ENCODE data around the gene SMARCD2. TPM values are rescaled to one million over a fixed set of nuclear protein-coding genes. Genes with fewer than 3 reads are reported as not detected.
A peak's percentile ranks its signal among the peaks of the same experiment; 100 is the strongest.
"Not testable (repeated sequence)": the region's sequence is repeated elsewhere in the genome, so short reads cannot be mapped to it uniquely, and the experiment has no call there.

The SMARCD2 gene
- total RNA-seq, result 28.5 and 28.8 TPM in 2 replicates
- polyA plus RNA-seq (2012), result 31.2 TPM

DNA sequence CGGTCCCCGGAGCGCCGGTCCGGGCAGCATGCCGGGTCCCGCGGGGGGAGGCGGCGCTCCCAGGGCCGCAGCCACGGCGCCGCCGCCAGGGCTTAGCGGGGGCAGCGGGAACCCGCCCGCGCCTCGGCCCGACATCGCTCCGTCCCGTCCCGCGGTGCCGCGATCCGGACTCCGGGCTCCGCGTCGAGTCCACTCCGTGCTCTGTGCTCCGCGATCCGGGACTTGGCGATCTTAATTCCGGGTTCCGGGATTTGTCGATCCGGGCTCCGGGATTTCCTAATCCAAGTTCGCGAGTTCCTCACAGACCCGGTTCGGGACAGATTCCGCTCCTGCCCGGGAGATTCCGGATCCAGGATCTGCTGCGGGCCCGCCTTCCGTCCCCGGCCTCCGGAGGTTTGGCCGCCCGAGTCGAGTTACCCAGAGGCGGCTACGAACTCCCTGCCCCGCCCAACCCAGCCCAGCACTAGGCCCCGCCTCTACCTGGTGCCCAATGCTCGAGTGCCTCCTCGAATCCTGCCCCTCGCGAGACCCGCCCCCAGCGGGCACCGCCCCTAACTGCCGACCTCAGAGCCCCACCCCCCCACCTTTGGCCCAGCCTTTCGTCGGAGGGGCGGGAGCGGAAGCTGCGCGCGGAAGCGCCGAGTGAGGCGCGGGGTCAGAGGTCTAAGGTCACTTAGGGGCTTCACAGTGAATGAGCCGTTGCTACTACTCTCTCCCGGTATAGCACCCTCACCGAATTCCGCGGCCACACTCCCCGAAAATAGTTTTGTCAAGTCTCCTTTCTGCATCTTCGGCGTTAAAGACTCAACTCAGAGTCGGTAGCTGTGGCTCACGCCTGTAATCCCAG, at the start of gene SMARCD2:
SMARCD2 (minus strand) TSS at position 146 of the 847 bp plus-strand sequence; CDS start at position 135, 11 bp downstream.
- DNase-seq (ENCODE audit: low read depth), result peak; percentile 99

GRCh38 chr17:63889026-63889848, 46.8 kb upstream of the SMARCD2 start:
- DNase-seq (ENCODE audit: low read depth), result peak; percentile 51

- DNase-seq (ENCODE audit: low read depth), result not testable (repeated sequence)
These were observed 42.6 kb upstream of the SMARCD2 start for GRCh38 chr17:63885119-63885518.

DNA sequence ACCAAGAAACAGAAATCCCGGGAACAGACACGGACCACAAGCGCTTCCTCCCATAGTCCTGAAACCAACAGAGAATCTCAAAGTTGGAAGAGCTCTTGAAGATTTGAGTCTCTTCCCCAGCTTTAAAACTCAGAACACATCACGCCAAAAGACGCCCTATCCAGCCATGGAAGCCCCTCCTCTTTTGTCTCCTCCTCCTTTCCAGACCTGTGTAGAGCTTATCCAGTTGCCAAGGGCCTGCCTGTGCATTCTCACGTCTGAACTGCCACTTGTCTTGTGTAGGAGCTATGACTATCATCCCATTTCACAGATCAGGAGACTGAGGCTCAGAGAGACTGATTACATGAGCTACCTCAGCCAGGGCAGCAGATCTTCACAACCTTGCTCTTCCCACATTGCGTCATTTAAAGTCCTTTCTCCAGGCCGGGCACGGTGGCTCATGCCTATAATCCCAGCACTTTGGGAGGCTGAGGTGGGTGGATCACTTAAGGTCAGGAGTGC, 40.2 kb upstream of the SMARCD2 start:
- not testable (repeated sequence) for DNase-seq (ENCODE audit: low read depth)

DNA sequence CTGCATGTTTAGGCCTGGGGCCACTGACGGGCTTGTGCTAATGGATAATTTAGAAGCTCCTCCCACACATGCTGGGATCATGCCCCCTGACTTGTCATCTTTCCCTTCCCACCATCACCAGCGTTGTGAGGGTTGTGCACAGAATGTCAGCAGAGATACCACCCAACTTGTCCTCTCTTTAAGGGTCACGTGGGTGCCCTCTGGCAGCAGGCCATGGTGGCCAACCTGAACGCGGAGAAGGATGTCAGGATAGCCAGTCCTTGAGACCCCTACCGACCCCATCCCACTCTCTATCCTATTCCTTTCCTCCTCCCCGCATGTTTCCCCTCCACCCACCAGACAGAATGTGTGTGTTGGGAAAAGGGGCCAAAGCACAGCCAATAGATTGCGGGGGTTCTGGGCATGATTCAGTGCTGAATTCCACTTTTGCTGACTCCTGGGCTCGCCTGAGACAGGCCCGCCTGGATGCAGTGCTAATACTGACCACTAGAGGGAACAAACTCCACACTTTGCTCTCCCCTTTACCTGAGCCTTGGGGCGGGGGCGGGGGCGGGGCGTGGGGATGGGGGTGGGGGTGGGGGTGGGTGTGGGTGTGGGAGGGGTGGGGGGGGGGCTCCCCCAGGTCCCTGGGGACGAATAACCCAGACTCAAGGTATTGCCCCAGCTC, 39.6 kb upstream of the SMARCD2 start, which contains the start of gene GH2:
GH2 (minus strand) TSS at position 10 of the 667 bp plus-strand sequence. CDS start 143 bp downstream, outside the sequence.
- DNase-seq (ENCODE audit: low read depth), result peak; percentile 31

DNA sequence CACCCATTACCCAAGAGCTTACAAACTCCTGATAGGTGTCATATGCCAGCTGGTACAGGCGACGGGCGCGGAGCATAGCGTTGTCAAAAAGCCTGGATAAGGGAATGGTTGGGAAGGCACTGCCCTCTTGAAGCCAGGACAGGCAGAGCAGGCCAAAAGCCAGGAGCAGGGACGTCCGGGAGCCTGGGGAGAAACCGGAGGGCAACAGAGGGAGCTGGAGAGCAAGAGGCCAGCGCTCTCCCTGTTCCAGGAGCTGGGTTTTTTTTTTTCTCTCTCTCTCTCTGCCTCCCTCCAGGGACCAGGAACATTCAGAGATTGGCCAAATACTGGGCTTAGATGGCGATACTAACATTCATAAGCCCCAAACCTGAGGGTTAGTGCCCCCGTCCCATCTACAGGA, 38.9 kb upstream of the SMARCD2 start:
- peak; percentile 10 for DNase-seq (ENCODE audit: low read depth)

DNA sequence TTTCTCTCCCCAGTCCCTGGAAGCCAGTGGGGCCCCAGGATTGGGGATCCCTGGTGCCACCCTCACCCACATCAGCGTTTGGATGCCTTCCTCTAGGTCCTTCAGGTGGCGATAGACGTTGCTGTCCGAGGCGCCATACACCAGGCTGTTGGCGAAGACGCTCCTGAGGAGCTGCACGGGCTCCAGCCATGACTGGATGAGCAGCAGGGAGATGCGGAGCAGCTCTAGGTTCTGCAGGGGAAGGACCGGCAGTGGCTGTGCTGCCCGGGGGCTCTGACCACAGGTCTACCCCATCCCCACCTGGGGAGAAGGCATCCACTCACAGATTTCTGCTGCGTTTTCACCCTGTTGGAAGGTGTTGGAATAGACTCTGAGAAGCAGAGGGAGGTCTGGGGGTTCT, 38.2 kb upstream of the SMARCD2 start:
- no peak for DNase-seq (ENCODE audit: low read depth)

DNA sequence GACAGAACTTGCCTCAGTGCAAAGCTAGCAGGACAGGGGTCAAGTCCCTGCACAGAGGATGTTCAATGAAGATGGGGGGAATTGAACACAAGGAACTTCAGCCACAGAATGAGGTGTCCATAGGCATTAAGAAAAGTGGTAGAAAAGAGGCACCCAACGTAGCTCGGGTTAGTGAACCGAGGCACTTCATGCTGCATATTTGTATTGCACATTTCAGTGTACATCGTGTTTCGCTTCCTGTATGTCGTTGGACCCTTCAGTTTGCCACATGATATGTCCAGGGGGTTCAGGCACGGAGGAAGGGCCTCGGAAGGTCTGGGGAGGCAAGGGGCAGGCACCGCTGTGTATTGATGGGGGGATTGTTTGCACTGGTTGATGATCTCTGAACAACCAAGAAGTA, 35.9 kb upstream of the SMARCD2 start:
- DNase-seq (ENCODE audit: low read depth), result not testable (repeated sequence)

DNA sequence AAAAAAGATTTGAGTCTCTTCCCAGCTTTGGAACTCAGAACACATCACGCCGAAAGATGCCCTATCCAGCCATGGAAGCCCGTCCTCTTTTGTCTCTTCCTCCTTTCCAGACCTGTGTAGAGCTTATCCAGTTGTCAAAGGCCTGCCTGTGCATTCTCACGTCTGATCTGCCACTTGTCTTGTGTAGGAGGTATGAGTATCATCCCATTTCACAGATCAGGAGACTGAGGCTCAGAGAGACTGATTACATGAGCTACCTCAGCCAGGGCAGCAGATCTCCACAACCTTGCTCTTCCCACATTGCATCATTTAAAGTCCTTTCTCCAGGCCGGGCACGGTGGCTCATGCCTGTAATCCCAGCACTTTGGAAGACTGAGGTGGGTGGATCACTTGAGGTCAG, 32.2 kb upstream of the SMARCD2 start:
- not testable (repeated sequence) for DNase-seq (ENCODE audit: low read depth)

GRCh38 chr17:63874061-63874626, 31.7 kb upstream of the SMARCD2 start:
- not testable (repeated sequence) for DNase-seq (ENCODE audit: low read depth)

- not testable (repeated sequence) for DNase-seq (ENCODE audit: low read depth)
These were observed 31.1 kb upstream of the SMARCD2 start, which contains the start of gene CSH2 for GRCh38 chr17:63873577-63873976. Gene CSH2 (minus strand): TSS chr17:63873677. CDS start chr17:63873614, 63 bp downstream.

DNA sequence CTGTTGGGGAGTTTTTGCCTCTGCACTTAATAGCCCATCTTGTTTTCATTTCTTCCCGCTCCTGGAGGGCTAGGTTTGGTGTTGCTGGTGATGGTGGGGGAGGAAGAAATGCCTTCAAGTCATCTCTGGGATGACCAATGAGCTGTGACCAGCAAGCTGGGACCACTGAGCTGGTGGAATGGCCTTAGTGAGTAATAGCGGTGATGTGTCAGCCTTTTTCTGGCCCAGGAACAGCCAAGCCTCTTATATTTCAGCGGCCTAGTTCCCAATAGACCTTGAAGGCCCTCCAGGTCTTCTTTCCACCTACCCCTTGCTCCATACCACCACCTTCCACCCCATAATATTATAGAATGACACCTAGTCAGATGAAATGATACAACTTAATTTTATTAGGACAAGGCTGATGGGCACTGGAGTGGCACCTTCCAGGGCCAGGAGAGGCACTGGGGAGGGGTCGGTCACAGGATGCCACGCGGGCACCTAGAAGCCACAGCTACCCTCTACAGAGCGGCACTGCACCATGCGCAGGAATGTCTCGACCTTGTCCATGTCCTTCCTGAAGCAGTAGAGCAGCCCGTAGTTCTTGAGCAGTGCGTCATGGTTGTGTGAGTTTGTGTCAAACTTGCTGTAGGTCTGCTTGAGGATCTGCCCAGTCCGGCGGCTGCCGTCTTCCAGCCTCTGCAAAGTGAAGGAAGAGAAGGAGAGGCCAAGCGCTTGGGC, 29.3 kb upstream of the SMARCD2 start:
- DNase-seq (ENCODE audit: low read depth), result not testable (repeated sequence)

- DNase-seq (ENCODE audit: low read depth), result not testable (repeated sequence)
These were observed 27.8 kb upstream of the SMARCD2 start for GRCh38 chr17:63870292-63870665.

DNA sequence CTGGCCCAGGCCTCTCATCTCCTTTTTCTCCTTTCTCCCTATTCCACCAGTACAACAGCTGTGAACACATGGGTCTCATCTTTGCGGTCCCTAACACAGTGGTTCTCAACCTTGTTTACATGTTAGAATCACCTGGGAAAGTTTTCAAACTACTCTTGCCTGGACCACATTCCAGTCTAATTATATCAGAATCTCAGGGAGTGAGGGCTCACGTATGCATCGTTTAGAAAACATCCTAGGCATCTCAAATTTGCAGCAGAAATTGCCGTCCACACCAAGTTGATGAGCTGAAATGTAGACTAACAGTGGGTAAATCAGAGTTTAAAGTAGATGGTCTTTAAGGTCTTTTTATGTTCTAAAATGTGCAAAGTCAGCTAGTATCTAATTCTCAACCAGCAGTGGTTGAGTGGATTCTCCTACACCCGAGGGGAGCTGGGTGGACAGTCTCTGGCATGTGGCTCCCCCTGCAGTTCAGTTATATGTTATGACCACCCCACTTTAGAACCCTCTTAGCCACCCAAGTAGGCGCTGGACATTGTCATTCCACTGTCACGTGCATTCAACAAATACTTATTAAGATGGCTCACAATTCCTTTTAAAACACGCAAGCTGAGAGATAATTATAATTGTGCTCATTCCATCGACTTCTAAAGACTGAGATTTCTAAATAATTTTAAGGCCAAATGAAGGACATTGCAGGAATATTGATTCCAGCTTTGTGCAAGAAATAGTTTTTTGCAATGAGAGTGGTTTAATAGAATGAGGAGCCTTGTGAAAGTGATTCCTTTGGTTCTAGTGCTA, 27.2 kb upstream of the SMARCD2 start:
- DNase-seq (ENCODE audit: low read depth), result peak; percentile 22

DNA sequence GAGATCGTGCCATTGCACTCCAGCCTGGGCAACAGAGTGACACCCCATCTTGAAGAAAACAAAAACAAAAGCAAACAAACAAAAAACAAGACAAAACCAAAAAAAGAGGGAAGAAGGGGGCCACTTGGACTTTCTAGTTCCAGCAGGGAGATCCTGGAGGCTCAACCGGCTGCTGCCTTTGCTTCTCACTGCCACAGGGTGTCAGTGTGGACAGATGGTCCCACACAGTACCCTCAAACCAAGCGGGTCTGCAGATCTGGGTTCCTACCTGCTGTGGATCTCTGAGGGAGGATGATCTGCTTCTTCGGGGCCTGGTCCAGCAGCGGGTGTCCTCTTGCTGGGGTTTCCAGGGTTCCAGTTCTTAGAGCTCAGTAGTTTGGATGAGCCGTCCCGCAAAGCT, 24.1 kb upstream of the SMARCD2 start:
- peak; percentile 15 for DNase-seq (ENCODE audit: low read depth)

GRCh38 chr17:63859257-63859656, 16.8 kb upstream of the SMARCD2 start:
- DNase-seq (ENCODE audit: low read depth), result no peak

DNA sequence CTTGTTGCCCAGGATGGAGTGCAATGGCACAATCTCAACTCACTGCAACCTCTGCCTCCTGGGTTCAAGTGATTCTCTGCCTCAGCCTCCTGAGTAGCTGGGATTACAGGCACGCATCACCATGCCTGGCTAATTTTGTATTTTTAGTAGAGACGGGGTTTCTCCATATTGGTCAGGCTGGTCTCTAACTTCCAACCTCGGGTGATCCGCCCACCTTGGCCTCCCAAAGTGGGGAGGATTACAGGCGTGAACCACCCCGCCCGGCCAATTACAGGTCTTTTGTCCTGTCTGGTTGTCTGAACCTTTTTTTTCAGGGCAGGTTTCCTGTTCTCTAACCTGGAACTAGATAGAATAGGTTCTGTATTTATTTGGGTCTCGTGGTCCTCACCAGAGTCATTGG, 13.9 kb upstream of the SMARCD2 start:
- not testable (repeated sequence) for DNase-seq (ENCODE audit: low read depth)

GRCh38 chr17:63855185-63855584, 12.7 kb upstream of the SMARCD2 start:
- no peak for DNase-seq (ENCODE audit: low read depth)

DNA sequence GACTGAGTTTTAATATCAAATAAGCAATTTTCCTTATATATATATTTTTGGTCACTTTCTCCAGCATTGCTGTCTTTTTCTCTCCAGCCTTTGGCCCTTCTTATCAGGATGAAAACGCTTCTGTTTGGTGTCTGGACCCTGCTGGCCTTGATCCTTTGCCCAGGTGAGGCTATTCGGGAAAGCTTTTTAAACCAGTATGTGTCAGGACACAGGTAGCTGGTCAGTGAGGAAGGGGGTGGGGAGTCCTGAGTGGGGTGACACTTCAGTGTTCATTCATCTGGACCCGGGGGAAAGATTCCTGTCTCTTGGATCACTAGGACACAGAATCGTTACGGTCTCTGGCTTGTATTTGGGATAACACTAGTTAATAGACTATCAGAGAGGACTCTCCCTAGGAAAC, 12.2 kb upstream of the SMARCD2 start:
- DNase-seq (ENCODE audit: low read depth), result no peak
